ENCODE measurements around the gene ZNFX1.

GRCh38 chr20:49287555-49288249, 9.8 kb upstream of the ZNFX1 start:
- TF ChIP-seq CTCF (IDR thresholded peaks at IDR 0.05) (no peak), POLR2AphosphoS5 (IDR thresholded peaks at IDR 0.05) (no peak), EP300 (IDR thresholded peaks at IDR 0.05) (no peak)
